DMS53 treated with DMSO at 0.1 percent for 48 hours (cell line): ENCODE results near the gene EFNA4.

Experiments
- DNase-seq: peaks from one replicate; lab custom pipeline; 2025; ENCODE audit not compliant: unreplicated experiment; lab: John Stamatoyannopoulos, UW

The EFNA4 gene

GRCh38 chr1:155063550-155064110 lies at the start of gene EFNA4:
Gene EFNA4, plus strand, starts transcription at chr1:155063740. Its CDS starts 84 bp downstream, at chr1:155063824.
- peak; percentile 75 for DNase-seq

- DNase-seq: no peak
Measured at GRCh38 chr1:155014709-155015508, 48.6 kb upstream of the EFNA4 start.

- DNase-seq: no peak
Measured at GRCh38 chr1:155015527-155016230, 47.9 kb upstream of the EFNA4 start.

GRCh38 chr1:155016231-155016831 lies 47.2 kb upstream of the EFNA4 start:
- DNase-seq: no peak

GRCh38 chr1:155017041-155017945 lies 46.2 kb upstream of the EFNA4 start:
- peak; percentile 20 for DNase-seq

- no peak for DNase-seq
Measured at GRCh38 chr1:155017946-155018316, 45.6 kb upstream of the EFNA4 start.

GRCh38 chr1:155018617-155019348 lies 44.8 kb upstream of the EFNA4 start:
- DNase-seq: no peak

- no peak for DNase-seq
Measured at GRCh38 chr1:155019377-155020245, 43.9 kb upstream of the EFNA4 start.

GRCh38 chr1:155022136-155022926 lies 41.2 kb upstream of the EFNA4 start:
- no peak for DNase-seq

- DNase-seq: peak; percentile 35
Measured at GRCh38 chr1:155022927-155023236, 40.7 kb upstream of the EFNA4 start.

- no peak for DNase-seq
Measured at GRCh38 chr1:155023627-155024026, 39.9 kb upstream of the EFNA4 start.

GRCh38 chr1:155024315-155024714 lies 39.2 kb upstream of the EFNA4 start:
- DNase-seq: no peak

GRCh38 chr1:155026154-155026553 lies 37.4 kb upstream of the EFNA4 start:
- DNase-seq: no peak

- no peak for DNase-seq
Measured at GRCh38 chr1:155026588-155026987, 37.0 kb upstream of the EFNA4 start.

GRCh38 chr1:155029513-155030242 lies 33.9 kb upstream of the EFNA4 start:
- DNase-seq: no peak

GRCh38 chr1:155030243-155030795 lies 33.2 kb upstream of the EFNA4 start:
- no peak for DNase-seq

GRCh38 chr1:155030899-155031298 lies 32.6 kb upstream of the EFNA4 start:
- no peak for DNase-seq
